ENCODE results near the gene CHIC2. TPM values are rescaled to one million over a fixed set of nuclear protein-coding genes. Genes with fewer than 3 reads are reported as not detected.
A peak's percentile ranks its signal among the peaks of the same experiment; 100 is the strongest.

The CHIC2 gene
- total and polyA plus RNA-seq, 9 donors, result 14.7 to 37.6 (median 18.3) TPM

- no peaks in the 10 kb centered on the region for H3K27me3 ChIP-seq
- WGBS, 3 donors, result 10 to 17% (median 10%) methylated on average over 48 to 50 of the region's 50 CpGs
- peaks cover 16% of the 10 kb centered on the region for H3K4me1 ChIP-seq (ENCODE audit: insufficient read depth)
- intact Hi-C loops (cut with DNase I), result no loop called here
- H3K4me3 ChIP-seq, result no peak overlapping the region
- TF ChIP-seq, protein P1, sequence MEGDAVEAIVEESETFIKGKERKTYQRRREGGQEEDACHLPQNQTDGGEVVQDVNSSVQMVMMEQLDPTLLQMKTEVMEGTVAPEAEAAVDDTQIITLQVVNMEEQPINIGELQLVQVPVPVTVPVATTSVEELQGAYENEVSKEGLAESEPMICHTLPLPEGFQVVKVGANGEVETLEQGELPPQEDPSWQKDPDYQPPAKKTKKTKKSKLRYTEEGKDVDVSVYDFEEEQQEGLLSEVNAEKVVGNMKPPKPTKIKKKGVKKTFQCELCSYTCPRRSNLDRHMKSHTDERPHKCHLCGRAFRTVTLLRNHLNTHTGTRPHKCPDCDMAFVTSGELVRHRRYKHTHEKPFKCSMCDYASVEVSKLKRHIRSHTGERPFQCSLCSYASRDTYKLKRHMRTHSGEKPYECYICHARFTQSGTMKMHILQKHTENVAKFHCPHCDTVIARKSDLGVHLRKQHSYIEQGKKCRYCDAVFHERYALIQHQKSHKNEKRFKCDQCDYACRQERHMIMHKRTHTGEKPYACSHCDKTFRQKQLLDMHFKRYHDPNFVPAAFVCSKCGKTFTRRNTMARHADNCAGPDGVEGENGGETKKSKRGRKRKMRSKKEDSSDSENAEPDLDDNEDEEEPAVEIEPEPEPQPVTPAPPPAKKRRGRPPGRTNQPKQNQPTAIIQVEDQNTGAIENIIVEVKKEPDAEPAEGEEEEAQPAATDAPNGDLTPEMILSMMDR (IDR thresholded peaks at IDR 0.05), result no peak
- TF ChIP-seq EP300 (IDR thresholded peaks at IDR 0.05), result no peak
- TF ChIP-seq POLR2A (IDR thresholded peaks at IDR 0.05), result no peak
- DNase-seq, result no peak
- no peaks in the 10 kb centered on the region for H3K36me3 ChIP-seq
- H3K9me3 ChIP-seq, result no peaks in the 10 kb centered on the region
- H3K27ac ChIP-seq, result no peak overlapping the region
Measured at GRCh38 chr4:54101190-54102041, 37.0 kb upstream of the CHIC2 start.

DNA sequence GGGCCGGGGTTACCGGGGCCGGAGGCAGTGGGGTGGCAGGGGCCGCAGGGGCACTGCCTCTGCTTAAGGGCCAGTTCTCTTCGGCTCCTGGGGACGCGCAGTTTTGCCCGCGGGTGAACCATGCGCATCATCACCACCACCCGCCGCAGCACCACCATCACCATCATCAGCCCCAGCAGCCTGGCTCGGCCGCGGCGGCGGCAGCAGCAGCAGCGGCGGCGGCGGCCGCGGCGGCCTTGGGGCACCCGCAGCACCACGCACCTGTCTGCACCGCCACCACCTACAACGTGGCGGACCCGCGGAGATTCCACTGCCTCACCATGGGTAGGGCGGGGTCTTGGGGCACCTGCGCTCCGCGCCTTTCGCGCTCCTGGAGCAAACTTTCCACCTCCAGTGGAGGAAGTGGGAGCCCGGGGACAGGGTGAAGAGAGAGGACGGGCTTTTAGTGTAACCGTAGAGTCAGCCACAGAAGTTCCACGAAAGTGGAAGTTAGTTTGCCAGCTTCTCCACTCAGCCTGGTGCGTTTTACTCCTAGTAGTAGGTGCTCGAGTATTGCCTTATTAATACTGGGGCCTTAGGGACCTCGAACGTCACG, 36.3 kb upstream of the CHIC2 start:
- no peak for DNase-seq
- intact Hi-C loops (cut with DNase I), result no loop called here
- Histone ChIP-seq H3K36me3 (no peaks in the 10 kb centered on the region), H3K27me3 (no peaks in the 10 kb centered on the region), H3K4me1 (ENCODE audit: insufficient read depth) (peaks cover 16% of the 10 kb centered on the region), H3K27ac (no peak overlapping the region), H3K4me3 (no peak overlapping the region), H3K9me3 (no peaks in the 10 kb centered on the region)
- TF ChIP-seq POLR2A (IDR thresholded peaks at IDR 0.05) (no peak), EP300 (IDR thresholded peaks at IDR 0.05) (no peak)
- TF ChIP-seq, protein P1 (IDR thresholded peaks at IDR 0.05), result no peak
- WGBS, 3 donors, result 1 to 2% (median 1%) methylated on average over 34 to 46 of the region's 46 CpGs

DNA sequence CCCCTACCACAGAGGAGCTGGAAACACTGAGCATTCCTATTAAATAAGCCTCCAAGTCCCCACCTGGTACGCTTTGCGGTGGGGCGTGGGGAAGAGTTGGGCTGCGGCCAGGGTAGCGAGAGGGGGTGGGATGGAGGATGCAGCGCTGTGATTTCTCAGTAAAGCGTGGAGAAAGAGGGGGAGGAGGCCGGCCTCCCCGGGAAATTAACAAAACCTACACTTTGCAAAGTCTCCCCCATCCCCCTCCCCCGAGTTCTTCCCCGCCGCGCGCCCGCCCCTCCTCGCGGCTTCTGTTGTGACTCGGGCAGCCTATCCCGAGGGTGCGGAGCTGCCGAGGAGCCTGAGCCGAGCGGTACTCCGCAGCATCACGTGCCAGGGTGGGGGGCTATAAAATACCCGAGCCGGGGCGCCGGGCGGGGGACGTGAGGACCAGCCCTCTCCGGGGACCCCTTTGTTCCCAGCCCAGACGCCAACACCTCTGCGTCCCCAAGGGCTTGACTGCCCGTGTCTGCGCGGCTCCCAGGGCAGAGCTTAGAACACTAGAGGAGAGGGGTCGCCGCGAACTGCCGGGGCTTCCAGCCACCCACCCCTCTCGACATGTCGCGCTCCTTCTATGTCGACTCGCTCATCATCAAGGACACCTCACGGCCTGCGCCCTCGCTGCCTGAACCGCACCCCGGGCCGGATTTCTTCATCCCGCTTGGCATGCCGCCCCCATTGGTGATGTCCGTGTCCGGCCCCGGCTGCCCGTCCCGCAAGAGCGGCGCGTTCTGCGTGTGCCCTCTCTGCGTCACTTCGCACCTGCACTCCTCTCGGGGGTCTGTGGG, 35.6 kb upstream of the CHIC2 start, which contains the start of gene GSX2:
Gene GSX2, plus strand, starts transcription at position 416 of the 827 bp plus-strand sequence. Its CDS starts 182 bp downstream, at position 598.
- no peaks in the 10 kb centered on the region for H3K27me3 ChIP-seq
- H3K4me1 ChIP-seq (ENCODE audit: insufficient read depth), result peaks cover 16% of the 10 kb centered on the region
- DNase-seq, result peak in 3 of 5 donors; percentile 28 to 43 (median 36)
- H3K36me3 ChIP-seq, result no peaks in the 10 kb centered on the region
- no peaks in the 10 kb centered on the region for H3K9me3 ChIP-seq
- 0 to 1% (median 1%) methylated on average over 59 to 66 of the region's 66 CpGs for WGBS, 3 donors
- no peak within 1 kb of the TSS for H3K4me3 ChIP-seq
- no peak within 1 kb of the TSS for H3K27ac ChIP-seq
- intact Hi-C loops (cut with DNase I), result no loop called here
- TF ChIP-seq EP300 (IDR thresholded peaks at IDR 0.05) (no peak), POLR2A (IDR thresholded peaks at IDR 0.05) (no peak)
- TF ChIP-seq, protein P1 (IDR thresholded peaks at IDR 0.05), result no peak

DNA sequence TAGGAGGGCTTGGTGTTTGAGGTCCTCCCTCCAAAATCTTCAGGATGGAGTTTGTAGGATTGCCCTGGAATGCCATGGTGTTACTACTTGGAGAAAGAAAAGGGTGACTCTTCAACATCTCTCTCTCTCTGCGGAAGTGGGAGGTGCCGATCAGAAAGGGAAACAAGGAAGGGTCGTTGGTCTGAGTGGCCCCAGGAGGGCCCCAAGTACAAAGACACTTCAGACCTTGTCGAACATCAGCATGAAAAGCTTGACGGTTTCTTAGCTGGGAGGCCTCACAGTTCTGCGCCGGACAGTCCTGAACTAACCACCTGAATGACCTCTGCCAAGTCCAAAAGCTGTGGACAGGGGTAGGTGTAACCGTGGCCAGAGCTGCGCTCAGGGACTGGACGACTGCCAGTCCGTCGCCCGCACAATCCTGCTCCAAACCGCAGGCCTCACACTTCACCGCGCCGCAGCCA, 34.9 kb upstream of the CHIC2 start:
- no peak overlapping the region for H3K4me3 ChIP-seq
- 1 to 4% (median 2%) methylated on average over 17 of the region's 17 CpGs for WGBS, 3 donors
- H3K27ac ChIP-seq, result no peak overlapping the region
- no peak for TF ChIP-seq EP300 (IDR thresholded peaks at IDR 0.05)
- no peak for TF ChIP-seq POLR2A (IDR thresholded peaks at IDR 0.05)
- TF ChIP-seq, protein P1 (IDR thresholded peaks at IDR 0.05), result no peak
- intact Hi-C loops (cut with DNase I), result no loop called here
- no peaks in the 10 kb centered on the region for H3K9me3 ChIP-seq
- H3K36me3 ChIP-seq, result no peaks in the 10 kb centered on the region
- DNase-seq, result no peak
- H3K27me3 ChIP-seq, result no peaks in the 10 kb centered on the region
- peaks cover 16% of the 10 kb centered on the region for H3K4me1 ChIP-seq (ENCODE audit: insufficient read depth)
